ENCODE measurements around the gene HMG20A. TPM values are rescaled to one million over a fixed set of nuclear protein-coding genes. Genes with fewer than 3 reads are reported as not detected.
A peak's percentile ranks its signal among the peaks of the same experiment; 100 is the strongest.

The HMG20A gene
- total and polyA plus RNA-seq, 9 of the 15 experiments (the other 6 are each of a cell fraction or from before 2014, with no cell fraction given) = 25.0 to 68.1 (median 38.9) TPM

DNA sequence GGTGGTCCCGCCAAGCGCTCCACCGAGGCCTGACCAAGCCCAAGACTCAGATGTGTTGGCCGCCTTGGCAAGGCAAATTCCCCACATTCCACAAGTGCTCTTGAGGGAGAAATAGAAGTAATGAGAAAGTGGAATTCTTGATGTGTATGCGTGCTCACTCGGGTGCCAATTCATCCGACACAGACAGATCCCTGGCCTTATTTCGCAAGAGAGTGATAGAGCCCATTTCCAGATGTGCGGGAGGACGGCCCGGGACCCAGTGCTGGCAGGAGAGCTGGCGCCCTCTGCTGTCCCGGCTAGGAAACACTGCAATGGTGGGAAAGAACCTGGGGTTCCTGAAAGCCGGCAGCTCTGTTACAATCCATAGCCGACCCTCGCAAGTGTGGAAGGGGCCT lies 76.0 kb downstream of the HMG20A start:
- CTCF ChIA-PET (ENCODE audit: low intra/inter-chr PET ratio) = interaction anchor here (0.7 to 3.0 kb wide), 5 partner anchors 159 to 472 kb away, joined by 3 to 22 read pairs (median 8); no protein-coding TSS in a partner anchor
- no peak for TF ChIP-seq RBM17 (IDR thresholded peaks at IDR 0.05; ENCODE audit: borderline replicate concordance, low read depth, low read length)
- no peak for TF ChIP-seq MCM3 (IDR thresholded peaks at IDR 0.05)
- TF ChIP-seq ZBTB33 (CRISPR knock-in tag; IDR thresholded peaks at IDR 0.05) = peak; percentile 75
- no peak for TF ChIP-seq RBM22 (IDR thresholded peaks at IDR 0.05; ENCODE audit: low read depth, low read length, poor library complexity, severe bottlenecking)
- peak; percentile 38; the same call in 1 of the 2 replicates for TF ChIP-seq CXXC5 (CRISPR knock-in tag; IDR thresholded peaks at IDR 0.05)
- TF ChIP-seq RBFOX2 (IDR thresholded peaks at IDR 0.05; ENCODE audit: low read depth, low read length) = no peak
- peak; percentile 57; the same call in 1 of the 2 replicates for TF ChIP-seq RB1 (IDR thresholded peaks at IDR 0.05; ENCODE audit: low read depth)
- TF ChIP-seq CBFA2T2 (conservative IDR thresholded peaks at IDR 0.05) = no peak; the same call in 1 of the 2 replicates
- TF ChIP-seq, protein P1, sequence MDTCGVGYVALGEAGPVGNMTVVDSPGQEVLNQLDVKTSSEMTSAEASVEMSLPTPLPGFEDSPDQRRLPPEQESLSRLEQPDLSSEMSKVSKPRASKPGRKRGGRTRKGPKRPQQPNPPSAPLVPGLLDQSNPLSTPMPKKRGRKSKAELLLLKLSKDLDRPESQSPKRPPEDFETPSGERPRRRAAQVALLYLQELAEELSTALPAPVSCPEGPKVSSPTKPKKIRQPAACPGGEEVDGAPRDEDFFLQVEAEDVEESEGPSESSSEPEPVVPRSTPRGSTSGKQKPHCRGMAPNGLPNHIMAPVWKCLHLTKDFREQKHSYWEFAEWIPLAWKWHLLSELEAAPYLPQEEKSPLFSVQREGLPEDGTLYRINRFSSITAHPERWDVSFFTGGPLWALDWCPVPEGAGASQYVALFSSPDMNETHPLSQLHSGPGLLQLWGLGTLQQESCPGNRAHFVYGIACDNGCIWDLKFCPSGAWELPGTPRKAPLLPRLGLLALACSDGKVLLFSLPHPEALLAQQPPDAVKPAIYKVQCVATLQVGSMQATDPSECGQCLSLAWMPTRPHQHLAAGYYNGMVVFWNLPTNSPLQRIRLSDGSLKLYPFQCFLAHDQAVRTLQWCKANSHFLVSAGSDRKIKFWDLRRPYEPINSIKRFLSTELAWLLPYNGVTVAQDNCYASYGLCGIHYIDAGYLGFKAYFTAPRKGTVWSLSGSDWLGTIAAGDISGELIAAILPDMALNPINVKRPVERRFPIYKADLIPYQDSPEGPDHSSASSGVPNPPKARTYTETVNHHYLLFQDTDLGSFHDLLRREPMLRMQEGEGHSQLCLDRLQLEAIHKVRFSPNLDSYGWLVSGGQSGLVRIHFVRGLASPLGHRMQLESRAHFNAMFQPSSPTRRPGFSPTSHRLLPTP (IDR thresholded peaks at IDR 0.05; ENCODE audit: borderline replicate concordance, extremely low read depth, insufficient read length) = no peak
- TF ChIP-seq ZNF717 (CRISPR knock-in tag; IDR thresholded peaks at IDR 0.05) = no peak
- no peak for TF ChIP-seq COPS2 (conservative IDR thresholded peaks at IDR 0.05)
- TF ChIP-seq CEBPB (tag; IDR thresholded peaks at IDR 0.05) = peak; percentile 99
- TF ChIP-seq FIP1L1 (IDR thresholded peaks at IDR 0.05; ENCODE audit: low read depth, low read length, poor library complexity, severe bottlenecking) = no peak
- TF ChIP-seq ZNF644 (tag; IDR thresholded peaks at IDR 0.05; ENCODE audit: low read depth) = no peak
- peak; percentile 86 to 96 for TF ChIP-seq RAD21 (CRISPR knock-in tag; conservative IDR thresholded peaks at IDR 0.05 in 1 of 2, IDR thresholded peaks at IDR 0.05 in 1 of 2)
- no peak for TF ChIP-seq TGIF2 (CRISPR knock-in tag; IDR thresholded peaks at IDR 0.05)
- TF ChIP-seq MAZ (CRISPR knock-in tag; conservative IDR thresholded peaks at IDR 0.05 in 1 of 2, IDR thresholded peaks at IDR 0.05 in 1 of 2) = peak in 1 of 2 experiments; percentile 35; a peak in 1 of 4 replicates
- TF ChIP-seq ZNF263 (CRISPR knock-in tag; IDR thresholded peaks at IDR 0.05; ENCODE audit: borderline replicate concordance) = peak; percentile 52; the same call in 1 of the 2 replicates

More for the DNA sequence above, 76.0 kb downstream of the HMG20A start:
- BruUV-seq (replicated peaks) = no TSS peak
- Histone ChIP-seq H3K9me3 (replicated peaks; ENCODE audit: control insufficient read depth, insufficient read depth, low read depth, low read length) (no peaks in the 10 kb centered on the region), H3K27ac (ENCODE audit: extremely low read depth, low read depth, low read length) (no peak overlapping the region), H3K4me3 (no peak overlapping the region), H4K20me1 (replicated peaks; ENCODE audit: control insufficient read depth, insufficient read depth, low read length) (no peaks in the 10 kb centered on the region), H3K27me3 (ENCODE audit: control insufficient read depth in 2 of 2, insufficient read depth in 2 of 2, low read length in 2 of 2) (no peaks in the 10 kb centered on the region), H3K36me3 (ENCODE audit: control insufficient read depth, insufficient read depth, low read length) (no peaks in the 10 kb centered on the region), H3K9me1 (ENCODE audit: control insufficient read depth, insufficient read depth, low read length) (no peaks in the 10 kb centered on the region), H3K79me2 (ENCODE audit: control insufficient read depth, insufficient read depth, low read length) (no peaks in the 10 kb centered on the region), H3K4me2 (ENCODE audit: insufficient read depth, low read length) (no peak overlapping the region), H3K4me1 (replicated peaks in 1 of 2; ENCODE audit: control insufficient read depth in 2 of 2, insufficient read depth in 2 of 2, low read length in 2 of 2) (peaks cover 4 to 18% of the 10 kb centered on the region in 2 experiments), H2AFZ (ENCODE audit: low read depth, low read length) (peak overlapping the region; percentile 61; the same call in 1 of the 2 replicates), H3K9ac (ENCODE audit: insufficient read depth in 1 of 2, low read depth in 2 of 2, low read length in 2 of 2) (peak overlapping the region in 1 of 2 experiments; percentile 66; a peak in 1 of 4 replicates)
- intact Hi-C loops (cut with micrococcal nuclease) (loop anchor here (1.0 to 10.0 kb wide), 5 partner anchors 74 to 472 kb away; partner anchors contain the start of genes HMG20A and PEAK1), in situ Hi-C loops (cut with MboI) (loop anchor here (5.0 kb wide), 1 partner anchor 379 kb away; no protein-coding TSS in a partner anchor)
- DNase-seq (ENCODE audit: extremely low read depth in 1 of 4, low spot score in 3 of 4) (peak; percentile 79 to 85 (median 80)), FAIRE-seq (peak; percentile 86), ATAC-seq (peak; percentile 97)
- 10% methylated on average over 13 of the region's 16 CpGs for WGBS (ENCODE audit: insufficient coverage, low coverage, missing lambda C conversion rate)
- POLR2A ChIA-PET = interaction anchor here (1.0 to 1.3 kb wide), 2 partner anchors 11 to 64 kb away, joined by 3 to 7 read pairs; no protein-coding TSS in a partner anchor
